Effector memory CD4-positive, alpha-beta T cell (primary cell): ENCODE measurements around the gene AGPAT4.

Experiments used
- DNase-seq, 3 donors: peaks; one replicate each; pipeline ENCODE4 v3.0.0-alpha.2; 2020
- H3K27ac ChIP-seq: 2 replicates; pipeline ENCODE4 v1.7.0; 2013; ENCODE audit warnings: mild to moderate bottlenecking, low read length, moderate library complexity; ENCODE audit not compliant: insufficient read depth, poor library complexity, severe bottlenecking
- H3K27me3 ChIP-seq: replicated peaks from 2 replicates; pipeline ENCODE4 v1.7.0; 2013; ENCODE audit warnings: mild to moderate bottlenecking, low read length; ENCODE audit not compliant: insufficient read depth, control insufficient read depth, poor library complexity, severe bottlenecking
- H3K36me3 ChIP-seq: 2 replicates; pipeline ENCODE4 v1.7.0; 2013; ENCODE audit warnings: mild to moderate bottlenecking, low read length, moderate library complexity; ENCODE audit not compliant: control insufficient read depth, insufficient read depth
- H3K4me1 ChIP-seq: 2 replicates; pipeline ENCODE4 v1.7.0; 2013; ENCODE audit warnings: low read length, mild to moderate bottlenecking; ENCODE audit not compliant: control insufficient read depth, insufficient read depth, poor library complexity, severe bottlenecking
- H3K4me3 ChIP-seq: 2 replicates; pipeline ENCODE4 v1.7.0; 2013; ENCODE audit warnings: low read length, low read depth, mild to moderate bottlenecking; ENCODE audit not compliant: insufficient read depth, poor library complexity, severe bottlenecking
- H3K9me3 ChIP-seq: 2 replicates; pipeline ENCODE4 v1.7.0; 2013; ENCODE audit warnings: mild to moderate bottlenecking, low read length, moderate library complexity; ENCODE audit not compliant: control insufficient read depth

AGPAT4 gene

GRCh38 chr6:161161889-161162624 is 111.8 kb downstream of the AGPAT4 start:
- Histone ChIP-seq H3K27ac (no peak overlapping the region), H3K9me3 (no peaks in the 10 kb centered on the region), H3K4me1 (no peaks in the 10 kb centered on the region), H3K27me3 (no peaks in the 10 kb centered on the region), H3K4me3 (no peak overlapping the region), H3K36me3 (peaks cover 11% of the 10 kb centered on the region)
- DNase-seq = no peak

- peaks cover 11% of the 10 kb centered on the region for H3K36me3 ChIP-seq
- no peaks in the 10 kb centered on the region for H3K27me3 ChIP-seq
- H3K4me1 ChIP-seq = no peaks in the 10 kb centered on the region
- H3K9me3 ChIP-seq = no peaks in the 10 kb centered on the region
- no peak overlapping the region for H3K27ac ChIP-seq
- DNase-seq = no peak
- H3K4me3 ChIP-seq = no peak overlapping the region
Measured at GRCh38 chr6:161161121-161161520, 112.7 kb downstream of the AGPAT4 start.

GRCh38 chr6:161154796-161155335 is 119.0 kb downstream of the AGPAT4 start:
- no peak for DNase-seq
- no peaks in the 10 kb centered on the region for H3K27me3 ChIP-seq
- H3K9me3 ChIP-seq = no peaks in the 10 kb centered on the region
- H3K4me3 ChIP-seq = no peak overlapping the region
- no peaks in the 10 kb centered on the region for H3K4me1 ChIP-seq
- H3K36me3 ChIP-seq = peaks cover 10% of the 10 kb centered on the region
- H3K27ac ChIP-seq = no peak overlapping the region

GRCh38 chr6:161153725-161154124 is 120.1 kb downstream of the AGPAT4 start:
- no peaks in the 10 kb centered on the region for H3K27me3 ChIP-seq
- DNase-seq = no peak
- no peak overlapping the region for H3K4me3 ChIP-seq
- H3K9me3 ChIP-seq = no peaks in the 10 kb centered on the region
- H3K36me3 ChIP-seq = peaks cover 10% of the 10 kb centered on the region
- no peak overlapping the region for H3K27ac ChIP-seq
- no peaks in the 10 kb centered on the region for H3K4me1 ChIP-seq

GRCh38 chr6:161152907-161153662 is 120.8 kb downstream of the AGPAT4 start:
- Histone ChIP-seq H3K27me3 (no peaks in the 10 kb centered on the region), H3K9me3 (no peaks in the 10 kb centered on the region), H3K36me3 (peaks cover 10% of the 10 kb centered on the region), H3K4me1 (no peaks in the 10 kb centered on the region), H3K27ac (no peak overlapping the region), H3K4me3 (no peak overlapping the region)
- DNase-seq = no peak

GRCh38 chr6:161152527-161152862 is 121.4 kb downstream of the AGPAT4 start:
- Histone ChIP-seq H3K4me1 (no peaks in the 10 kb centered on the region), H3K9me3 (no peaks in the 10 kb centered on the region), H3K4me3 (no peak overlapping the region), H3K36me3 (peaks cover 10% of the 10 kb centered on the region), H3K27ac (no peak overlapping the region), H3K27me3 (no peaks in the 10 kb centered on the region)
- no peak for DNase-seq

GRCh38 chr6:161151660-161152526 is 122.0 kb downstream of the AGPAT4 start:
- no peaks in the 10 kb centered on the region for H3K27me3 ChIP-seq
- H3K27ac ChIP-seq = no peak overlapping the region
- no peak overlapping the region for H3K4me3 ChIP-seq

GRCh38 chr6:161151059-161151645 is 122.7 kb downstream of the AGPAT4 start:
- no peak overlapping the region for H3K4me3 ChIP-seq

More at GRCh38 chr6:161151660-161152526, 122.0 kb downstream of the AGPAT4 start:
- peaks cover 10% of the 10 kb centered on the region for H3K36me3 ChIP-seq
- DNase-seq = no peak
- no peaks in the 10 kb centered on the region for H3K4me1 ChIP-seq
- H3K9me3 ChIP-seq = no peaks in the 10 kb centered on the region

GRCh38 chr6:161150566-161150965 is 123.3 kb downstream of the AGPAT4 start:
- Histone ChIP-seq H3K9me3 (no peaks in the 10 kb centered on the region), H3K4me1 (no peaks in the 10 kb centered on the region), H3K27me3 (no peaks in the 10 kb centered on the region), H3K27ac (no peak overlapping the region), H3K4me3 (no peak overlapping the region), H3K36me3 (peaks cover 10% of the 10 kb centered on the region)
- DNase-seq = no peak

More at GRCh38 chr6:161151059-161151645, 122.7 kb downstream of the AGPAT4 start:
- no peaks in the 10 kb centered on the region for H3K4me1 ChIP-seq
- no peaks in the 10 kb centered on the region for H3K27me3 ChIP-seq
- no peak for DNase-seq
- no peaks in the 10 kb centered on the region for H3K9me3 ChIP-seq
- peaks cover 10% of the 10 kb centered on the region for H3K36me3 ChIP-seq
- no peak overlapping the region for H3K27ac ChIP-seq
